C4-2B (cell line): ENCODE data around the gene DIS3.

Experiments
- CTCF ChIP-seq: fragments of 450-650 bp; conservative IDR thresholded peaks from 2 replicates; pipeline ENCODE4 v1.5.1; 2017; ENCODE audit warnings: mild to moderate bottlenecking
- ZFX ChIP-seq: fragments of 450-650 bp; IDR thresholded peaks from 2 replicates; pipeline ENCODE4 v1.6.1; 2017

GRCh38 chr13:72804301-72804700, 22.6 kb upstream of the DIS3 start:
- TF ChIP-seq ZFX, result no peak
- TF ChIP-seq CTCF, result no peak
